ENCODE measurements around the gene GGA2. TPM values are rescaled to one million over a fixed set of nuclear protein-coding genes. Genes with fewer than 3 reads are reported as not detected.

Gene GGA2
- total RNA-seq, 1 donor from 2014 or later = 93.4 TPM

- Mint-ChIP-seq H3K36me3 (ENCODE audit: low read depth) (peaks cover 15% of the 10 kb centered on the region), H3K4me3 (no peak overlapping the region), H3K27ac (ENCODE audit: unreplicated experiment) (no peak overlapping the region), H3K9me3 (no peaks in the 10 kb centered on the region), H3K27me3 (ENCODE audit: low read depth) (no peaks in the 10 kb centered on the region), H3K4me1 (no peaks in the 10 kb centered on the region)
- no peak for TF ChIP-seq CTCF (conservative IDR thresholded peaks at IDR 0.05)
- no peak for DNase-seq (ENCODE audit: low read depth, low spot score)
Measured at GRCh38 chr16:23479138-23479537, 31.2 kb downstream of the GGA2 start.

GRCh38 chr16:23478566-23478965 is 31.7 kb downstream of the GGA2 start:
- no peak for DNase-seq (ENCODE audit: low read depth, low spot score)
- Mint-ChIP-seq H3K4me3 (no peak overlapping the region), H3K36me3 (ENCODE audit: low read depth) (peaks cover 15% of the 10 kb centered on the region), H3K27ac (ENCODE audit: unreplicated experiment) (no peak overlapping the region), H3K27me3 (ENCODE audit: low read depth) (no peaks in the 10 kb centered on the region), H3K4me1 (no peaks in the 10 kb centered on the region), H3K9me3 (no peaks in the 10 kb centered on the region)
- no peak for TF ChIP-seq CTCF (conservative IDR thresholded peaks at IDR 0.05)

- no peaks in the 10 kb centered on the region for H3K9me3 Mint-ChIP-seq
- H3K27ac Mint-ChIP-seq (ENCODE audit: unreplicated experiment) = no peak overlapping the region
- no peaks in the 10 kb centered on the region for H3K4me1 Mint-ChIP-seq
- TF ChIP-seq CTCF (conservative IDR thresholded peaks at IDR 0.05) = no peak
- no peak overlapping the region for H3K4me3 Mint-ChIP-seq
- no peaks in the 10 kb centered on the region for H3K27me3 Mint-ChIP-seq (ENCODE audit: low read depth)
- no peak for DNase-seq (ENCODE audit: low read depth, low spot score)
- H3K36me3 Mint-ChIP-seq (ENCODE audit: low read depth) = peaks cover 13% of the 10 kb centered on the region
Measured at GRCh38 chr16:23476289-23476688, 34.0 kb downstream of the GGA2 start.

GRCh38 chr16:23469814-23470213 is 40.5 kb downstream of the GGA2 start:
- Mint-ChIP-seq H3K36me3 (ENCODE audit: low read depth) (peaks cover 10% of the 10 kb centered on the region), H3K27ac (ENCODE audit: unreplicated experiment) (no peak overlapping the region), H3K9me3 (no peaks in the 10 kb centered on the region), H3K4me1 (no peaks in the 10 kb centered on the region), H3K4me3 (no peak overlapping the region), H3K27me3 (ENCODE audit: low read depth) (no peaks in the 10 kb centered on the region)
- DNase-seq (ENCODE audit: low read depth, low spot score) = no peak
- no peak for TF ChIP-seq CTCF (conservative IDR thresholded peaks at IDR 0.05)

GRCh38 chr16:23466162-23466885 is 44.0 kb downstream of the GGA2 start:
- TF ChIP-seq CTCF (conservative IDR thresholded peaks at IDR 0.05) = no peak
- Mint-ChIP-seq H3K4me3 (no peak overlapping the region), H3K4me1 (no peaks in the 10 kb centered on the region), H3K27ac (ENCODE audit: unreplicated experiment) (no peak overlapping the region), H3K9me3 (no peaks in the 10 kb centered on the region), H3K36me3 (ENCODE audit: low read depth) (peaks cover 12% of the 10 kb centered on the region), H3K27me3 (ENCODE audit: low read depth) (no peaks in the 10 kb centered on the region)
- no peak for DNase-seq (ENCODE audit: low read depth, low spot score)
